GM12878 (cell line): ENCODE measurements around the gene ERMN. TPM values are rescaled to one million over a fixed set of nuclear protein-coding genes. Genes with fewer than 3 reads are reported as not detected.

Experiments
- ATAC-seq: fragments of 200-7000 bp; cut with Tn5 transposase; 3 replicates; pipeline ENCODE4 v1.9.1; 2020; ENCODE audit warnings: mild to moderate bottlenecking, moderate library complexity
- BruUV-seq: library from RNA; stranded (reverse); fragments of 400-500 nt; replicated peaks from 2 replicates; lab custom pipeline; 2021; lab: Mats Ljungman, UMichigan
- CTCF ChIA-PET: fragments of 300-600 bp; sonication (Branson Sonifier 250); formaldehyde crosslinking; extraction: SDS; loops from one replicate; lab custom pipeline; 2021; ENCODE audit warnings: inconsistent platforms; lab: Yijun Ruan, JAX
- POLR2A ChIA-PET: fragments of 350-600 bp; formaldehyde crosslinking; extraction: SDS; loops from one replicate; lab custom pipeline; 2021; ENCODE audit warnings: inconsistent platforms; lab: Charles Lee
- RAD21 ChIA-PET: fragments of 300-600 bp; sonication (Branson Sonifier 250); formaldehyde crosslinking; loops from one replicate; lab custom pipeline; 2023; ENCODE audit warnings: antibody characterized with exemption; ENCODE audit not compliant: unreplicated experiment; lab: Charles Lee
- SMC1A ChIA-PET: fragments of 300-600 bp; sonication (Branson Sonifier 250); formaldehyde crosslinking; loops from one replicate; lab custom pipeline; 2023; ENCODE audit not compliant: unreplicated experiment, uncharacterized antibody; lab: Charles Lee
- DNase-seq: peaks from one replicate; pipeline ENCODE4 v3.0.0-alpha.2; 2011; ENCODE audit warnings: low read depth, low spot score
- FAIRE-seq: peaks from 3 replicates; lab custom pipeline; 2011; peaks lifted over from hg19 to GRCh38; lab: Jason Lieb, UNC
- H2AFZ ChIP-seq: 2 replicates; pipeline ENCODE4 v1.6.0; 2011; ENCODE audit warnings: low read depth, low read length, control low read depth; ENCODE audit not compliant: control insufficient read depth
- H3K27ac ChIP-seq: 2 replicates; pipeline ENCODE4 v1.5.1; 2011; ENCODE audit warnings: control low read depth; ENCODE audit not compliant: control insufficient read depth, insufficient read depth
- H3K27me3 ChIP-seq, 2 experiments: replicated peaks in 1 of 2; 2 replicates each; pipeline versions ENCODE4 v1.6.0 to v1.6.1; 2011; ENCODE audit warnings: low read length in 1 of 2; ENCODE audit not compliant: control insufficient read depth in 2 of 2, insufficient read depth in 2 of 2
- H3K36me3 ChIP-seq, 2 experiments: 2 replicates each; pipeline ENCODE4 v1.5.1; 2011; ENCODE audit warnings: low read length in 1 of 2; ENCODE audit not compliant: control insufficient read depth in 2 of 2, insufficient read depth in 2 of 2
- H3K4me1 ChIP-seq: 2 replicates; pipeline ENCODE4 v1.6.1; 2011; ENCODE audit warnings: mild to moderate bottlenecking, low read length, moderate library complexity, mixed read lengths; ENCODE audit not compliant: control insufficient read depth, insufficient read depth
- H3K4me2 ChIP-seq: 2 replicates; pipeline ENCODE4 v1.6.0; 2011; ENCODE audit warnings: control low read depth; ENCODE audit not compliant: control insufficient read depth, insufficient read depth
- H3K4me3 ChIP-seq: fragments of 200-600 bp; sonication (generic); 2 replicates; pipeline ENCODE4 v1.5.1; 2016
- H3K79me2 ChIP-seq: 2 replicates; pipeline ENCODE4 v1.6.0; 2011; ENCODE audit warnings: low read length; ENCODE audit not compliant: control insufficient read depth, insufficient read depth
- H3K9ac ChIP-seq: 2 replicates; pipeline ENCODE4 v1.8.0; 2011; ENCODE audit warnings: low read length, control low read depth, mixed read lengths; ENCODE audit not compliant: control insufficient read depth, insufficient read depth
- H3K9me3 ChIP-seq: replicated peaks from 3 replicates; pipeline ENCODE4 v1.5.1; 2011; ENCODE audit warnings: mild to moderate bottlenecking, low read length; ENCODE audit not compliant: control insufficient read depth, insufficient read depth
- H4K20me1 ChIP-seq: 2 replicates; pipeline ENCODE4 v1.6.0; 2011; ENCODE audit not compliant: control insufficient read depth, insufficient read depth
- ASH2L ChIP-seq: fragments of 300-600, 200-600 bp; sonication (generic); IDR thresholded peaks from 2 replicates; pipeline ENCODE4 v1.6.1; 2017; ENCODE audit warnings: low read depth, mild to moderate bottlenecking, borderline replicate concordance
- CBX5 ChIP-seq: sonication (generic); IDR thresholded peaks from 2 replicates; pipeline ENCODE4 v1.6.1; 2016; ENCODE audit warnings: low read depth, moderate library complexity, mild to moderate bottlenecking, inconsistent platforms
- CEBPB ChIP-seq, 2 experiments: fragments of 150-350 bp in 1 of 2; IDR thresholded peaks; 2 replicates each; pipeline ENCODE4 v1.6.1; 2012 to 2014; ENCODE audit warnings: low read depth in 2 of 2, low read length in 2 of 2, borderline replicate concordance in 1 of 2, inconsistent platforms in 1 of 2
- CHD2 ChIP-seq: IDR thresholded peaks from 2 replicates; pipeline ENCODE4 v1.6.1; 2011; ENCODE audit warnings: low read depth, low read length, improper control_type of control experiment, borderline replicate concordance
- CTCF ChIP-seq, 3 experiments: IDR thresholded peaks in 2 of 3; conservative IDR thresholded peaks in 1 of 3; 2 replicates each; pipeline ENCODE4 v1.5.1; 2011; ENCODE audit warnings: low read depth in 3 of 3, low read length in 3 of 3, mild to moderate bottlenecking in 3 of 3, control low read depth in 2 of 3, moderate library complexity in 2 of 3, inconsistent platforms in 1 of 3, mixed read lengths in 1 of 3; ENCODE audit not compliant: control insufficient read depth in 2 of 3, insufficient read depth in 1 of 3; ENCODE audit errors: extremely low read depth in 1 of 3
- EZH2 ChIP-seq: IDR thresholded peaks from 2 replicates; pipeline ENCODE4 v1.6.1; 2012; ENCODE audit warnings: low read depth, mild to moderate bottlenecking, control low read depth, inconsistent platforms, low read length, borderline replicate concordance; ENCODE audit not compliant: control insufficient read depth
- IRF5 ChIP-seq: fragments of 450-650 bp; IDR thresholded peaks from 2 replicates; pipeline ENCODE4 v1.6.1; 2017; ENCODE audit warnings: borderline replicate concordance
- MYB ChIP-seq: fragments of 150-350 bp; IDR thresholded peaks from 2 replicates; pipeline ENCODE4 v1.6.1; 2014; ENCODE audit warnings: mild to moderate bottlenecking, low read depth, low read length, borderline replicate concordance
- PKNOX1 ChIP-seq: fragments of 450-650 bp; IDR thresholded peaks from 2 replicates; pipeline ENCODE4 v1.6.1; 2016; ENCODE audit warnings: mild to moderate bottlenecking
- POLR2AphosphoS5 ChIP-seq: IDR thresholded peaks from 2 replicates; pipeline ENCODE4 v1.6.1; 2011; ENCODE audit warnings: mild to moderate bottlenecking, low read length, inconsistent platforms
- SMAD5 ChIP-seq: IDR thresholded peaks from 2 replicates; pipeline ENCODE4 v1.6.1; 2016; ENCODE audit warnings: antibody characterized with exemption, low read depth
- SREBF1 ChIP-seq: IDR thresholded peaks from 2 replicates; pipeline ENCODE4 v1.6.1; 2012; ENCODE audit warnings: mild to moderate bottlenecking, low read length
- STAT1 ChIP-seq: fragments of 450-650 bp; conservative IDR thresholded peaks from 2 replicates; pipeline ENCODE4 v1.6.1; 2014; ENCODE audit warnings: antibody characterized with exemption, mild to moderate bottlenecking
- TAF1 ChIP-seq: IDR thresholded peaks from 2 replicates; pipeline ENCODE4 v1.6.1; 2011; ENCODE audit warnings: mild to moderate bottlenecking, low read depth, low read length, borderline replicate concordance
- YBX1 ChIP-seq: fragments of 450-650 bp; IDR thresholded peaks from 2 replicates; pipeline ENCODE4 v1.6.1; 2016; ENCODE audit warnings: antibody characterized with exemption
- ZNF274 ChIP-seq: IDR thresholded peaks from one replicate; pipeline ENCODE4 v1.8.0; 2011; ENCODE audit not compliant: insufficient read length, insufficient read depth
- WGBS: methylation state at CpG from one replicate; pipeline ENCODE4 v1.1.6; 2016; ENCODE audit warnings: low lambda C conversion rate; ENCODE audit not compliant: insufficient replicate concordance, insufficient coverage; ENCODE audit errors: missing lambda C conversion rate; 5-methylcytosine and 5-hydroxymethylcytosine counted together
- in situ Hi-C: fragments of 300-500 bp; cut with MboI; formaldehyde crosslinking; loops from 9 replicates; pipeline ENCODE4 v1.14.3; 2018; ENCODE audit warnings: mixed read lengths
- intact Hi-C: fragments of 100-400 bp; cut with micrococcal nuclease; formaldehyde crosslinking; loops from one replicate; pipeline ENCODE4 v1.14.2; 2022; ENCODE audit not compliant: unreplicated experiment
- polyA plus RNA-seq, 11 experiments: library from polyadenylated mRNA; depleted of rRNA in 4 of 11; unstranded in 6 of 11; stranded (reverse) in 5 of 11; fragments of >200 nt; fragmentation: Nextera tagmentation in 4 of 11; fragmentation: Illumina TruSeq in 1 of 11; extraction: Ambion mirVana in 4 of 11; extraction: Trizol in 1 of 11; gene quantifications; 1 replicate in 1 of 11; 2 replicates in 10 of 11; pipeline versions ENCODE4 v1.2.1 to v1.2.3, GENCODE V29; 2011 to 2016; ENCODE audit warnings: inconsistent platforms in 2 of 11, missing spikeins in 2 of 11, low read depth in 1 of 11
- total RNA-seq, 4 experiments: library from RNA; depleted of rRNA in 3 of 4; stranded (reverse); fragments of >200 nt in 3 of 4; fragmentation: Illumina TruSeq in 1 of 4; extraction: Trizol in 1 of 4; gene quantifications; 2 replicates each; pipeline versions ENCODE4 v1.2.1 to v1.2.3, GENCODE V29; 2013 to 2021
- TF ChIP-seq, protein P1 (sequence below): fragments of 450-650 bp; IDR thresholded peaks from 2 replicates; pipeline ENCODE4 v1.6.1; 2017; ENCODE audit warnings: mild to moderate bottlenecking, moderate library complexity

The ERMN gene
- total and polyA plus RNA-seq, 10 of the 15 experiments (the other 5 are each of a cell fraction or from before 2014, with no cell fraction given), result 0.26 to 5.3 (median 1.5) TPM

DNA sequence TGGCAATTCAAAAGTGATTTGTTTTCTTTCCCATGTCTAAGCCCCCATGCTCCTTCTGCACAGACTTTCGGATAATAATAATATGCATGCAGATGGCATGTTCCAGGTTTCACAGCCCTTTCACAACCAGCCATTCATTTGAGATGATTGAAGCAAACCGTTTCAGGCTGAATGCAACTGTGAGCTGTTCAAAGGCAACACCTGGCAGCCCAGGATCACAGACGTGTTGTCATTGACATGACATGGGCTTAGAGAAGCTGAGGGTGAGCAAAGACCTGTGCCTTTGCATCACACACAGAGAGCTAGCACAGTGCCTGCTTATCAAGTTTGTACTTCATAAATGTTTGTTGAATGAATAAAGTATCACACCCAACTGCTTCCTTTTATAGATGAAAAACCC, 12.4 kb upstream of the ERMN start:
- ATAC-seq, result no peak
- in situ Hi-C loops, result no loop called here
- Histone ChIP-seq H3K27ac (no peak overlapping the region), H3K27me3 (no peaks in the 10 kb centered on the region), H3K9me3 (peaks cover 3% of the 10 kb centered on the region; the same call in 1 of the 3 replicates), H2AFZ (no peak overlapping the region), H4K20me1 (no peaks in the 10 kb centered on the region), H3K79me2 (no peaks in the 10 kb centered on the region), H3K4me2 (no peak overlapping the region), H3K4me3 (no peak overlapping the region), H3K4me1 (no peaks in the 10 kb centered on the region), H3K9ac (no peak overlapping the region), H3K36me3 (no peaks in the 10 kb centered on the region)
- ChIA-PET POLR2A (no interaction called here), CTCF (interaction anchor here (1.1 to 13.5 kb wide), 13 partner anchors 9 to 153 kb away, joined by 3 to 208 read pairs (median 43); partner anchors contain the start of gene ERMN), RAD21 (interaction anchor here (0.9 to 4.2 kb wide), 3 partner anchors 11 to 75 kb away, joined by 3 to 29 read pairs (median 12); partner anchors contain the start of gene ERMN), SMC1A (interaction anchor here (1.0 to 12.6 kb wide), 8 partner anchors 11 to 202 kb away, joined by 3 to 165 read pairs (median 13); partner anchors contain the start of gene ERMN)
- BruUV-seq, result no TSS peak
- FAIRE-seq, result no peak
- intact Hi-C loops, result no loop called here
- 90% methylated on average over 3 of the region's 3 CpGs for WGBS
- no peak for DNase-seq
- TF ChIP-seq ASH2L (no peak), CEBPB (IDR thresholded peaks at IDR 0.05; ENCODE audit: borderline replicate concordance in 1 of 2, low read depth in 2 of 2, low read length in 2 of 2) (no peak), YBX1 (no peak), TAF1 (no peak), STAT1 (no peak), CHD2 (no peak), ZNF274 (no peak), EZH2 (no peak), SREBF1 (no peak), IRF5 (no peak), POLR2AphosphoS5 (no peak), PKNOX1 (no peak), MYB (no peak), CTCF (IDR thresholded peaks at IDR 0.05 in 2 of 3, conservative IDR thresholded peaks at IDR 0.05 in 1 of 3; ENCODE audit: control insufficient read depth in 2 of 3, extremely low read depth in 1 of 3, insufficient read depth in 1 of 3, low read depth in 3 of 3, low read length in 3 of 3) (no peak), SMAD5 (no peak), CBX5 (no peak)
- TF ChIP-seq, protein P1, sequence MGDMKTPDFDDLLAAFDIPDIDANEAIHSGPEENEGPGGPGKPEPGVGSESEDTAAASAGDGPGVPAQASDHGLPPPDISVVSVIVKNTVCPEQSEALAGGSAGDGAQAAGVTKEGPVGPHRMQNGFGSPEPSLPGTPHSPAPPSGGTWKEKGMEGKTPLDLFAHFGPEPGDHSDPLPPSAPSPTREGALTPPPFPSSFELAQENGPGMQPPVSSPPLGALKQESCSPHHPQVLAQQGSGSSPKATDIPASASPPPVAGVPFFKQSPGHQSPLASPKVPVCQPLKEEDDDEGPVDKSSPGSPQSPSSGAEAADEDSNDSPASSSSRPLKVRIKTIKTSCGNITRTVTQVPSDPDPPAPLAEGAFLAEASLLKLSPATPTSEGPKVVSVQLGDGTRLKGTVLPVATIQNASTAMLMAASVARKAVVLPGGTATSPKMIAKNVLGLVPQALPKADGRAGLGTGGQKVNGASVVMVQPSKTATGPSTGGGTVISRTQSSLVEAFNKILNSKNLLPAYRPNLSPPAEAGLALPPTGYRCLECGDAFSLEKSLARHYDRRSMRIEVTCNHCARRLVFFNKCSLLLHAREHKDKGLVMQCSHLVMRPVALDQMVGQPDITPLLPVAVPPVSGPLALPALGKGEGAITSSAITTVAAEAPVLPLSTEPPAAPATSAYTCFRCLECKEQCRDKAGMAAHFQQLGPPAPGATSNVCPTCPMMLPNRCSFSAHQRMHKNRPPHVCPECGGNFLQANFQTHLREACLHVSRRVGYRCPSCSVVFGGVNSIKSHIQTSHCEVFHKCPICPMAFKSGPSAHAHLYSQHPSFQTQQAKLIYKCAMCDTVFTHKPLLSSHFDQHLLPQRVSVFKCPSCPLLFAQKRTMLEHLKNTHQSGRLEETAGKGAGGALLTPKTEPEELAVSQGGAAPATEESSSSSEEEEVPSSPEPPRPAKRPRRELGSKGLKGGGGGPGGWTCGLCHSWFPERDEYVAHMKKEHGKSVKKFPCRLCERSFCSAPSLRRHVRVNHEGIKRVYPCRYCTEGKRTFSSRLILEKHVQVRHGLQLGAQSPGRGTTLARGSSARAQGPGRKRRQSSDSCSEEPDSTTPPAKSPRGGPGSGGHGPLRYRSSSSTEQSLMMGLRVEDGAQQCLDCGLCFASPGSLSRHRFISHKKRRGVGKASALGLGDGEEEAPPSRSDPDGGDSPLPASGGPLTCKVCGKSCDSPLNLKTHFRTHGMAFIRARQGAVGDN, result no peak
